Panc1 (cell line): ENCODE measurements around the gene IMP4. TPM values are rescaled to one million over a fixed set of nuclear protein-coding genes. Genes with fewer than 3 reads are reported as not detected.

ENCODE experiments used
- ATAC-seq: fragments of 200-7000 bp; cut with Tn5 transposase; 2 replicates; pipeline ENCODE4 v1.9.1; 2020; ENCODE audit warnings: mild to moderate bottlenecking, moderate library complexity
- BruUV-seq: library from RNA; stranded (reverse); fragments of 400-500 nt; replicated peaks from 2 replicates; lab custom pipeline; 2021; lab: Mats Ljungman, UMichigan
- CTCF ChIA-PET: fragments of 300-600 bp; sonication (Branson Sonifier 250); formaldehyde crosslinking; loops from one replicate; lab custom pipeline; 2022; ENCODE audit warnings: antibody characterized with exemption; lab: Charles Lee
- POLR2A ChIA-PET: fragments of 300-600 bp; sonication (Branson Sonifier 250); formaldehyde crosslinking; loops from one replicate; lab custom pipeline; 2022; ENCODE audit warnings: antibody characterized with exemption; lab: Charles Lee
- DNase-seq: peaks from one replicate; pipeline ENCODE4 v3.0.0-alpha.2; 2010; ENCODE audit warnings: low read depth, low spot score
- H3K27ac ChIP-seq: 2 replicates; pipeline ENCODE4 v1.5.1; 2011; ENCODE audit warnings: mild to moderate bottlenecking, low read length, inconsistent platforms
- H3K27me3 ChIP-seq: fragments of 200-500 bp; sonication (Bioruptor generic); 2 replicates; pipeline ENCODE4 v1.6.0; 2014; ENCODE audit warnings: low read length, inconsistent platforms; ENCODE audit not compliant: control insufficient read depth, insufficient read depth
- H3K36me3 ChIP-seq: fragments of 200-500 bp; sonication (Bioruptor generic); 2 replicates; pipeline ENCODE4 v1.5.1; 2014; ENCODE audit warnings: inconsistent platforms, mild to moderate bottlenecking, low read length, moderate library complexity; ENCODE audit not compliant: control insufficient read depth, insufficient read depth
- H3K4me1 ChIP-seq: 2 replicates; pipeline ENCODE4 v1.5.1; 2011; ENCODE audit warnings: inconsistent platforms, mild to moderate bottlenecking, low read length, moderate library complexity; ENCODE audit not compliant: control insufficient read depth, insufficient read depth
- H3K4me3 ChIP-seq, 2 experiments: 2 replicates each; pipeline ENCODE4 v1.5.1; 2011 to 2012; ENCODE audit warnings: low read depth in 2 of 2, low read length in 2 of 2, mild to moderate bottlenecking in 2 of 2, inconsistent platforms in 1 of 2, moderate library complexity in 1 of 2
- H3K9me3 ChIP-seq: fragments of 200-500 bp; sonication (Bioruptor generic); 2 replicates; pipeline ENCODE4 v1.5.1; 2014; ENCODE audit warnings: low read depth, mild to moderate bottlenecking, inconsistent platforms, low read length, moderate library complexity; ENCODE audit not compliant: control insufficient read depth, insufficient read depth
- POLR2AphosphoS5 ChIP-seq: IDR thresholded peaks from 2 replicates; pipeline ENCODE4 v1.6.1; 2012; ENCODE audit warnings: mild to moderate bottlenecking, low read depth, low read length, moderate library complexity
- SIN3A ChIP-seq: IDR thresholded peaks from 2 replicates; pipeline ENCODE4 v1.6.1; 2012; ENCODE audit warnings: low read depth, mild to moderate bottlenecking, low read length, moderate library complexity, borderline replicate concordance; ENCODE audit not compliant: insufficient read depth
- TCF7L2 ChIP-seq: IDR thresholded peaks from 2 replicates; pipeline ENCODE4 v1.6.1; 2011; ENCODE audit warnings: mild to moderate bottlenecking, low read depth, low read length, inconsistent platforms
- in situ Hi-C: cut with HindIII; loops from 2 replicates; pipeline ENCODE4 v1.10.0; 2016; ENCODE audit warnings: low sequenced_read_pairs, low pct_unique_long_range_greater_than_20kb
- intact Hi-C: fragments of 100-400 bp; cut with micrococcal nuclease; formaldehyde crosslinking; loops from one replicate; pipeline ENCODE4 v1.10.0; 2022; ENCODE audit not compliant: unreplicated experiment
- total RNA-seq: library from RNA; stranded (reverse); gene quantifications from one replicate; pipeline ENCODE4 v1.2.1, GENCODE V29; 2021; ENCODE audit not compliant: unreplicated experiment
- TF ChIP-seq, protein P1 (sequence below), 2 experiments: IDR thresholded peaks; 2 replicates each; pipeline ENCODE4 v1.6.1; 2011 to 2012; ENCODE audit warnings: low read depth in 2 of 2, control low read depth in 1 of 2, low read length in 1 of 2, mild to moderate bottlenecking in 1 of 2, moderate library complexity in 1 of 2; ENCODE audit not compliant: insufficient read depth in 1 of 2
- TF ChIP-seq, protein P2 (sequence below): fragments of 450-650 bp; IDR thresholded peaks from 2 replicates; pipeline ENCODE4 v1.5.1; 2017; ENCODE audit warnings: mild to moderate bottlenecking

The IMP4 gene
- total RNA-seq, 1 experiment from 2014 or later: 104 TPM

DNA sequence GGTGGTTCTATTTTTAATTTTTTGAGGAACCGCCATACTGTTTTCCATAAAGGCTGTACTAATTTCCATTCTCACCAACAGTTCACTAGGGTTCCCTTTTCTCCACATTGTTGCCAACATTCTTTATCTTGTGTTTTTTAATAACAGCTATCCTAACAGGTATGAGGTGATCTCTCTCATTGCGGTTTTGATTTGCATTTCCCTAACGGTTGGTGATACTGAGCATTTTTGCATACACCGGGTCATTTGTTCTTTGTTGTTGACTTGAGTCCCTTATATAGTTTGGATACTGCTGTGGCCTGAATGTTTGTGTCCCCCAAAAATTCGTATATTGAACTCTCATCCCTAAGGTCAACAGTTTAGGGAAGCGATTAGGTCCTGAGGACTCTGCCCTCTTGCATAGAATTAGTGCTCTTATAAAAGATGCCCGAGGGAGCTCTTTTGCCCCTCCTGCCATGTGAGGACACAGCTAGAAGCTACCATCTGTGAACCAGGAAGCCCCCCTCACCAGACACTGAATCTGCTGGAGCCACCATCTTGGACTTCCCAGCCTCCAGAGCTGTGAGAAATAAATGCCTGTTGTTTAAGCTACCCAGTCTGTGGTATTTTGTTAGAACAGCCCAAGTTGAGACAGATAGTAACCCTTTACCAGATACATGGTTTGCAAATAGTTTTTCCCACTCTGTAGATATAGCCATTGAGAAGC is 4.7 kb downstream of the IMP4 start:
- no TSS peak for BruUV-seq
- H3K9me3 ChIP-seq: no peaks in the 10 kb centered on the region
- no peak overlapping the region for H3K4me3 ChIP-seq
- ATAC-seq (no peak), DNase-seq (no peak)
- intact Hi-C loops (no loop called here), in situ Hi-C loops (no loop called here)
- H3K4me1 ChIP-seq: peaks cover 8% of the 10 kb centered on the region; the same call in 1 of the 2 replicates
- TF ChIP-seq POLR2AphosphoS5 (no peak), TCF7L2 (no peak), SIN3A (no peak)
- TF ChIP-seq, protein P1, sequence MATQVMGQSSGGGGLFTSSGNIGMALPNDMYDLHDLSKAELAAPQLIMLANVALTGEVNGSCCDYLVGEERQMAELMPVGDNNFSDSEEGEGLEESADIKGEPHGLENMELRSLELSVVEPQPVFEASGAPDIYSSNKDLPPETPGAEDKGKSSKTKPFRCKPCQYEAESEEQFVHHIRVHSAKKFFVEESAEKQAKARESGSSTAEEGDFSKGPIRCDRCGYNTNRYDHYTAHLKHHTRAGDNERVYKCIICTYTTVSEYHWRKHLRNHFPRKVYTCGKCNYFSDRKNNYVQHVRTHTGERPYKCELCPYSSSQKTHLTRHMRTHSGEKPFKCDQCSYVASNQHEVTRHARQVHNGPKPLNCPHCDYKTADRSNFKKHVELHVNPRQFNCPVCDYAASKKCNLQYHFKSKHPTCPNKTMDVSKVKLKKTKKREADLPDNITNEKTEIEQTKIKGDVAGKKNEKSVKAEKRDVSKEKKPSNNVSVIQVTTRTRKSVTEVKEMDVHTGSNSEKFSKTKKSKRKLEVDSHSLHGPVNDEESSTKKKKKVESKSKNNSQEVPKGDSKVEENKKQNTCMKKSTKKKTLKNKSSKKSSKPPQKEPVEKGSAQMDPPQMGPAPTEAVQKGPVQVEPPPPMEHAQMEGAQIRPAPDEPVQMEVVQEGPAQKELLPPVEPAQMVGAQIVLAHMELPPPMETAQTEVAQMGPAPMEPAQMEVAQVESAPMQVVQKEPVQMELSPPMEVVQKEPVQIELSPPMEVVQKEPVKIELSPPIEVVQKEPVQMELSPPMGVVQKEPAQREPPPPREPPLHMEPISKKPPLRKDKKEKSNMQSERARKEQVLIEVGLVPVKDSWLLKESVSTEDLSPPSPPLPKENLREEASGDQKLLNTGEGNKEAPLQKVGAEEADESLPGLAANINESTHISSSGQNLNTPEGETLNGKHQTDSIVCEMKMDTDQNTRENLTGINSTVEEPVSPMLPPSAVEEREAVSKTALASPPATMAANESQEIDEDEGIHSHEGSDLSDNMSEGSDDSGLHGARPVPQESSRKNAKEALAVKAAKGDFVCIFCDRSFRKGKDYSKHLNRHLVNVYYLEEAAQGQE (IDR thresholded peaks at IDR 0.05; ENCODE audit: insufficient read depth in 1 of 2, low read depth in 2 of 2, low read length in 1 of 2): no peak
- TF ChIP-seq, protein P2, sequence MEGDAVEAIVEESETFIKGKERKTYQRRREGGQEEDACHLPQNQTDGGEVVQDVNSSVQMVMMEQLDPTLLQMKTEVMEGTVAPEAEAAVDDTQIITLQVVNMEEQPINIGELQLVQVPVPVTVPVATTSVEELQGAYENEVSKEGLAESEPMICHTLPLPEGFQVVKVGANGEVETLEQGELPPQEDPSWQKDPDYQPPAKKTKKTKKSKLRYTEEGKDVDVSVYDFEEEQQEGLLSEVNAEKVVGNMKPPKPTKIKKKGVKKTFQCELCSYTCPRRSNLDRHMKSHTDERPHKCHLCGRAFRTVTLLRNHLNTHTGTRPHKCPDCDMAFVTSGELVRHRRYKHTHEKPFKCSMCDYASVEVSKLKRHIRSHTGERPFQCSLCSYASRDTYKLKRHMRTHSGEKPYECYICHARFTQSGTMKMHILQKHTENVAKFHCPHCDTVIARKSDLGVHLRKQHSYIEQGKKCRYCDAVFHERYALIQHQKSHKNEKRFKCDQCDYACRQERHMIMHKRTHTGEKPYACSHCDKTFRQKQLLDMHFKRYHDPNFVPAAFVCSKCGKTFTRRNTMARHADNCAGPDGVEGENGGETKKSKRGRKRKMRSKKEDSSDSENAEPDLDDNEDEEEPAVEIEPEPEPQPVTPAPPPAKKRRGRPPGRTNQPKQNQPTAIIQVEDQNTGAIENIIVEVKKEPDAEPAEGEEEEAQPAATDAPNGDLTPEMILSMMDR: no peak
- H3K36me3 ChIP-seq: peaks cover 12% of the 10 kb centered on the region
- ChIA-PET POLR2A (no interaction called here), CTCF (no interaction called here)
- H3K27ac ChIP-seq: no peak overlapping the region
- H3K27me3 ChIP-seq: no peaks in the 10 kb centered on the region

DNA sequence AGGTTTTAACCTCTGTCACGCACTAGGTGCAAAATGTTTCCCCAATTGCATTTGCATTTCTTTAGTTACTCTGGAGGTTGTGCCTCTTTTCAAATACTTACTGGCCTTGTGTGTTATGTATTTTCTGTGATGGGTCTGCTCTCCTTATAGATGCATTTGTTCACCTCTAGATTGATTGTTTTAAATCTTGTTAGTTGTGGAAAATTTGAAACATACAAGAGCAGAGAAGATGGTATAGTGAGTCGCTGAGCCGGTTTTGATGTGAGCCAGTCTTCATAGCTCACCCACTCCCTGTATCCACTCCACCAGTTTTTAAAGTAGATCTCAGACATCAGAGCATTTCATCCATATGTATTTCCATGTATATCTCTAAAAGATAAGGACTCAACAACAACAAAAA is 6.5 kb downstream of the IMP4 start:
- POLR2A ChIA-PET: no interaction called here
- BruUV-seq: no TSS peak
- H3K27me3 ChIP-seq: no peaks in the 10 kb centered on the region
- intact Hi-C loops: no loop called here
- H3K27ac ChIP-seq: no peak overlapping the region
- in situ Hi-C loops: no loop called here
- H3K4me1 ChIP-seq: peaks cover 8% of the 10 kb centered on the region; the same call in 1 of the 2 replicates
- no peak for ATAC-seq
- no peak for DNase-seq
- H3K36me3 ChIP-seq: peaks cover 12% of the 10 kb centered on the region
- no peaks in the 10 kb centered on the region for H3K9me3 ChIP-seq
- TF ChIP-seq, protein P1 (IDR thresholded peaks at IDR 0.05; ENCODE audit: insufficient read depth in 1 of 2, low read depth in 2 of 2, low read length in 1 of 2): no peak
- TF ChIP-seq TCF7L2: no peak
- TF ChIP-seq, protein P2: no peak
- TF ChIP-seq SIN3A: no peak
- no peak for TF ChIP-seq POLR2AphosphoS5
- CTCF ChIA-PET: no interaction called here
- H3K4me3 ChIP-seq: no peak overlapping the region
